SJSA1 (cell line): ENCODE results near the gene C4BPB. TPM values are rescaled to one million over a fixed set of nuclear protein-coding genes. Genes with fewer than 3 reads are reported as not detected.

Source experiments
- total RNA-seq: library from RNA; depleted of rRNA; stranded (reverse); fragments of >200 nt; shearing (Covaris generic); gene quantifications from 2 replicates; pipeline ENCODE4 v1.2.3, GENCODE V29; 2014; rRNA removed

Gene C4BPB
- total RNA-seq, 1 experiment from 2014 or later = 1.8 TPM

Other genes with a start within 250 kb of the C4BPB start
- gene IL20, start 223.2 kb upstream of the C4BPB start, total RNA-seq = 0.25 and 0.53 TPM in 2 replicates
- 1.5 and 3.5 TPM in 2 replicates for gene IL24, start 191.4 kb upstream of the C4BPB start, total RNA-seq
- gene FCMR, start 166.9 kb upstream of the C4BPB start, total RNA-seq = 2.0 and 11.7 TPM in 2 replicates
- not detected in 2 replicates for gene PIGR, start 142.4 kb upstream of the C4BPB start, total RNA-seq
- gene FCAMR, start 118.4 kb upstream of the C4BPB start, total RNA-seq = not detected in 2 replicates
- 0.03 TPM in 1 of 2 replicates, not detected in the other for gene C1orf116, start 56.1 kb upstream of the C4BPB start, total RNA-seq
- gene YOD1, start 37.7 kb upstream of the C4BPB start, total RNA-seq = 5.6 and 9.9 TPM in 2 replicates
- 1.5 and 3.8 TPM in 2 replicates for gene PFKFB2, start 35.6 kb upstream of the C4BPB start, total RNA-seq
- not detected in 2 replicates for gene C4BPA, start 15.4 kb downstream of the C4BPB start, total RNA-seq
- 48.7 and 59.5 TPM in 2 replicates for gene CD55, start 232.8 kb downstream of the C4BPB start, total RNA-seq